ENCODE results near the gene LGALS7B.

DNA sequence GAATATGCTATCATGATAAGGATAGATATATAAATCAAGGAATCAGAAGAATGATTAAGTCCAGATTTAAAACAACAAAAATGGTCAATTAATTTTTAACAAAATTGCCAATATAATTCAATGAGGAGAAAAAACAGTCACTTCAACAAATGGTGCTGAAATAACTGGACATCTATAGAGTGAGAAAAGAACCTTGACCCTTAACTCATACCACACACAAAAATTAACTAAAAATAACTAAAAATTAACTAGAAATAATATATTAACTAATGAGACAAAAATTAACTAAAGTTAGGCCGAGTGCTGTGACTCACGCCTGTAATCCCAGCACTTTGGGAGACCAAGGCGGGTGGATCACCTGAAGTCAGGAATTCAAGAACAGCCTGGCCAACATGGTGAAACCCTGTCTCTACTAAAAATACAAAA is 25.2 kb upstream of the LGALS7B start:
- TF ChIP-seq, protein P1, sequence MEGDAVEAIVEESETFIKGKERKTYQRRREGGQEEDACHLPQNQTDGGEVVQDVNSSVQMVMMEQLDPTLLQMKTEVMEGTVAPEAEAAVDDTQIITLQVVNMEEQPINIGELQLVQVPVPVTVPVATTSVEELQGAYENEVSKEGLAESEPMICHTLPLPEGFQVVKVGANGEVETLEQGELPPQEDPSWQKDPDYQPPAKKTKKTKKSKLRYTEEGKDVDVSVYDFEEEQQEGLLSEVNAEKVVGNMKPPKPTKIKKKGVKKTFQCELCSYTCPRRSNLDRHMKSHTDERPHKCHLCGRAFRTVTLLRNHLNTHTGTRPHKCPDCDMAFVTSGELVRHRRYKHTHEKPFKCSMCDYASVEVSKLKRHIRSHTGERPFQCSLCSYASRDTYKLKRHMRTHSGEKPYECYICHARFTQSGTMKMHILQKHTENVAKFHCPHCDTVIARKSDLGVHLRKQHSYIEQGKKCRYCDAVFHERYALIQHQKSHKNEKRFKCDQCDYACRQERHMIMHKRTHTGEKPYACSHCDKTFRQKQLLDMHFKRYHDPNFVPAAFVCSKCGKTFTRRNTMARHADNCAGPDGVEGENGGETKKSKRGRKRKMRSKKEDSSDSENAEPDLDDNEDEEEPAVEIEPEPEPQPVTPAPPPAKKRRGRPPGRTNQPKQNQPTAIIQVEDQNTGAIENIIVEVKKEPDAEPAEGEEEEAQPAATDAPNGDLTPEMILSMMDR (IDR thresholded peaks at IDR 0.05), result no peak
- TF ChIP-seq EZH2 (IDR thresholded peaks at IDR 0.05; ENCODE audit: borderline replicate concordance, insufficient read depth, low read depth, low read length, poor library complexity, severe bottlenecking), result no peak

All from B cell (primary cell).